Urinary bladder (tissue), 4 donors: Measurements from ENCODE around the gene UGCG. TPM values are rescaled to one million over a fixed set of nuclear protein-coding genes. Genes with fewer than 3 reads are reported as not detected.
"Not testable (repeated sequence)": the region's sequence is repeated elsewhere in the genome, so short reads cannot be mapped to it uniquely, and the experiment has no call there.

Experiments
- DNase-seq: peaks from one replicate; pipeline ENCODE4 v3.0.0-alpha.2; 2015; ENCODE audit errors: extremely low spot score
- H3K27ac ChIP-seq: one replicate; pipeline ENCODE4 v1.5.1; 2013; ENCODE audit warnings: low read depth, mild to moderate bottlenecking, moderate library complexity
- H3K36me3 ChIP-seq: one replicate; pipeline ENCODE4 v1.6.1; 2013; ENCODE audit warnings: mild to moderate bottlenecking, moderate library complexity; ENCODE audit not compliant: insufficient read depth
- H3K4me1 ChIP-seq: one replicate; pipeline ENCODE4 v1.6.1; 2013; ENCODE audit warnings: mild to moderate bottlenecking, moderate library complexity; ENCODE audit not compliant: insufficient read depth
- H3K4me3 ChIP-seq: one replicate; pipeline ENCODE4 v1.5.1; 2013; ENCODE audit warnings: low read depth, low read length
- WGBS: extraction: QIAGEN DNeasy Blood & Tissue Kit; methylation state at CpG from one replicate; pipeline ENCODE4 v1.1.7; 2013; 5-methylcytosine and 5-hydroxymethylcytosine counted together
- polyA plus RNA-seq: library from polyadenylated mRNA; stranded (reverse); fragments of 200-250 nt; gene quantifications from one replicate; pipeline ENCODE4 v1.2.3, GENCODE V29; 2013
- total RNA-seq: library from RNA; depleted of rRNA; stranded (reverse); fragments of >200 nt; gene quantifications from one replicate; pipeline ENCODE4 v1.2.3, GENCODE V29; 2014
- donor health status: healthy with polysubstance abuse.
- donor health status: healthy.

UGCG gene
- total and polyA plus RNA-seq, 2 donors = 17.8 to 79.2 TPM

DNA sequence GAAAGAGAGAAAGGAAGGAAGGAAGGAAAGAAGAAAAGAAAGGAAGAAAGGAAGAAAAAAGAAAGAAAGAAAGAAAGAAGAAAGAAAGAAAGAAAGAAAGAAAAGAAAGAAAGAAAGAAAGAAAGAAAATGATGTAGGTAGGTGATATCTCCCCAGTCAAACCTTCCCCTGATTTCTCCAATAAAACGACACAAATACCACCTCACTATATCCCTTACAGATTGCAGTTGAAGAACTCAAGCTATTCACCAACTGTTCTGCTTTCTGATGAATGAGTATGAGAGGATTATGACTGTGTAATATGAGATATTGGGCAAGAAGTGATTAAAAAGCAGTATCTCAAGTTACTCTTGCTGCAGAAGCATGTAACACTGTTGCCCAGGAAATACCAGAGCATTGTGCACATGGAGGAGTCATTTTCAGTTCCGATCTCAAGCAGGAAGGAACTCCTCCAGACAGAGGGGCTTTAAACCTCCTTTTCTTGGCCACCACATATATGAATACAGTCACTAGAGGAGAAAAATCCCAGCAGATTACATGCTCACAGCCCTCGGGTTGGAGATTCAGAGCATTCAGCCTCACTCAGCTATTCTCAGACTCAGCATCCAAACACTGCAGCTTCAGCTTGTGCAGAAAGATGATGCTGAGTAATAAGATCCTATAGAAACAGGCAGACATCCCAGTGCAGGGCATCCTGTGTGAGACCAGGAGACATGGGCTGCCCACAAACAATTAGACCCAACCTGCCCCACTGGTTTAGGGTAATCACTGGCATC, 61.4 kb downstream of the UGCG start:
- Histone ChIP-seq H3K4me1 (no peaks in the 10 kb centered on the region), H3K27ac (no peak overlapping the region), H3K4me3 (no peak overlapping the region), H3K36me3 (no peaks in the 10 kb centered on the region)
- 7% methylated on average over 3 of the region's 3 CpGs for WGBS
- peak; percentile 20 for DNase-seq

GRCh38 chr9:111959468-111960359, 63.1 kb downstream of the UGCG start:
- Histone ChIP-seq H3K36me3 (no peaks in the 10 kb centered on the region), H3K27ac (no peak overlapping the region), H3K4me1 (no peaks in the 10 kb centered on the region), H3K4me3 (no peak overlapping the region)
- WGBS = 82% methylated on average over 7 of the region's 7 CpGs
- no peak for DNase-seq

- WGBS = 82% methylated on average over 4 of the region's 4 CpGs
- DNase-seq, H3K27ac ChIP-seq, H3K4me3 ChIP-seq, H3K4me1 ChIP-seq, H3K36me3 ChIP-seq: not testable (repeated sequence)
Observed at GRCh38 chr9:111960485-111960884, 63.9 kb downstream of the UGCG start.

DNA sequence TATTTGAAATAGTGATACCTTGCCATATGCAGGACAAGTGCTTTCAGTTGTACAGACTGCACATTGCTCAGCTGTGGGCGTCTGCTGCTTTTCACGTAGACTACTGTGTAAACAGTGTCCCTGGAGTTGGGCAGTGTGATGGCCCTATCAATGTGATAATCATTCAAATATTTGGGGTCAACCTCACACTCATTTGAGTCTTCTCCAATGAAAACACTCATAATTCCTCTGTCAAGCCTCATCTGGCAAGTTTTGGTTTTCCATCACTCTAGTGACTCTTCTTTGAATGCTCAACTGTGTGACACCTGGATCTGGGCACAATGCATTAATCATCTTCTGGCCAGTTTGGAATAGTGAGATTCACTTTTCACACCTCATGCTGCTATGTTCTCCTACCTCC, 64.4 kb downstream of the UGCG start:
- Histone ChIP-seq H3K4me3 (no peak overlapping the region), H3K36me3 (no peaks in the 10 kb centered on the region), H3K27ac (no peak overlapping the region), H3K4me1 (no peaks in the 10 kb centered on the region)
- 35% methylated on average over 2 of the region's 2 CpGs for WGBS
- no peak for DNase-seq

DNA sequence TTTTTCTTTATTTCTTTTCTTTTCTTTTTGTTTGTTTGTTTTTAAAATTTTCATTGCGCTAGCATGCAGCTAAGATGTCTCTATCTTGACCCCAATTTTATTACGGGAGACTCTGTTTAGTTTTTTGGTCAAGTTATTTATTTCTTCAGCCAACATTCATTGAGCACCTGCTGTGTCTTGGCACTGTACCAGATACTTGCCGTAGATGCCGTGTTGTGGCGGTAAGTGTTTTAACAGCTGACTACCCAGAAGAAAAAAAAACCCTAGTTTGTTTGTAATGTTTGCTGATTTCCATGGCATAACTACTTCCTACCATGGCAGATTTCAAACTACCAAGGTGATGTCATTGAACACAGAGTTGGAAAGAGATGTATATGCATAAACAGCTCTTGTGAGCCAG, 65.0 kb downstream of the UGCG start:
- WGBS = 48% methylated on average over 5 of the region's 5 CpGs
- DNase-seq = no peak

GRCh38 chr9:111962021-111962420, 65.4 kb downstream of the UGCG start:
- DNase-seq = no peak
- Histone ChIP-seq H3K36me3 (no peaks in the 10 kb centered on the region), H3K27ac (no peak overlapping the region), H3K4me3 (no peak overlapping the region), H3K4me1 (no peaks in the 10 kb centered on the region)
- WGBS = 79% methylated on average over 6 of the region's 6 CpGs

More for the DNA sequence above, 65.0 kb downstream of the UGCG start:
- Histone ChIP-seq H3K4me3 (no peak overlapping the region), H3K4me1 (no peaks in the 10 kb centered on the region), H3K27ac (no peak overlapping the region), H3K36me3 (no peaks in the 10 kb centered on the region)

GRCh38 chr9:111963995-111964394, 67.4 kb downstream of the UGCG start:
- DNase-seq = no peak

DNA sequence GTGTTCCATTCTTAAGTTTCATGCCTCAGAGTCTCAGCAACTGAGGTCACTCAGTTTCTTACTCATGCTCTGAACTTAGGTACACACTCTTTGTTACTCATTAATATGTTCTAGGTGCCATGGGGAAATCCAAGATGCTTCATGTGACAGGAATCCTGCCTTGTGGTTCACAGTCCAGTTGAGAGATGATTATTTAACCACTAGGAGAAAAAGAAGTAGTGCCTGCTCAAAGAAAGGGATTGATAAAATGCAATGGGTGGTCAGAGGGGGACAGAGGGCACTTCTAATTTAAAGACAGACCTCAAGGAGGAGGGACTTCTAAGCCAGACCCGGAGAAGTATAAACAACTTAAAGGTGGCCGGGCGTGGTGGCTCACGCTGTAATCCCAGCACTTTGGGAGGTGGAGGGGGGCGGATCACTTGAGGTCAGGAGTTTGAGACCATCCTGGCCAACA, 69.0 kb downstream of the UGCG start:
- Histone ChIP-seq H3K4me3 (no peak overlapping the region), H3K27ac (no peak overlapping the region)
- WGBS = 58% methylated on average over 5 of the region's 5 CpGs

More at GRCh38 chr9:111963995-111964394, 67.4 kb downstream of the UGCG start:
- no peak overlapping the region for H3K4me3 ChIP-seq
- H3K4me1 ChIP-seq = no peaks in the 10 kb centered on the region
- H3K36me3 ChIP-seq = no peaks in the 10 kb centered on the region
- 96% methylated on average over 2 of the region's 2 CpGs for WGBS
- H3K27ac ChIP-seq = no peak overlapping the region

GRCh38 chr9:111966124-111966723, 69.6 kb downstream of the UGCG start:
- no peak overlapping the region for H3K27ac ChIP-seq

More for the DNA sequence above, 69.0 kb downstream of the UGCG start:
- no peaks in the 10 kb centered on the region for H3K4me1 ChIP-seq
- H3K36me3 ChIP-seq = no peaks in the 10 kb centered on the region
- DNase-seq = no peak

DNA sequence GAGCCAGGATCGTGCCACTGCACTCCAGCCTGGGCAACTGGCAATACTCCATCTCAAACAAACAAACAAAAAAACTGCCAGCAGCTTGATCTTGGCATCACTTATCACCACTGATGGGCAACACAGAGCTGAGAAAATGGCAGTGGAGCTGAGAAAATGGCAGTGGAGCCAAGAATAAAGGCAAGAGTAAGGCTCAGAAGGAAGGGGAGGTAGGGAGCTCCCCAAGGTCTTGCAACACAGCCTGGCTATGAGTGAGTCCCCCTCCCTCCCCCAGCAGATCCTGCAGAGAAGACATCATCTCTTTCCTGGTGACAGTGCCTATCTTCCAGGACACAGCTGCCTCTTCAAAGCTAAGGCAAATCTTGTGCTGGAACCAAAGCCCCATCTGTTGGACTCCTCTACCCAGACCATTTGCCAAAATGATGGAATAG, 70.3 kb downstream of the UGCG start:
- Histone ChIP-seq H3K4me1 (no peaks in the 10 kb centered on the region), H3K27ac (no peak overlapping the region), H3K4me3 (no peak overlapping the region), H3K36me3 (no peaks in the 10 kb centered on the region)
- 90% methylated on average over 1 of the region's 1 CpG for WGBS
- no peak for DNase-seq

More at GRCh38 chr9:111966124-111966723, 69.6 kb downstream of the UGCG start:
- Histone ChIP-seq H3K36me3 (no peaks in the 10 kb centered on the region), H3K4me1 (no peaks in the 10 kb centered on the region), H3K4me3 (no peak overlapping the region)
- 96% methylated on average over 15 of the region's 15 CpGs for WGBS
- DNase-seq = no peak

DNA sequence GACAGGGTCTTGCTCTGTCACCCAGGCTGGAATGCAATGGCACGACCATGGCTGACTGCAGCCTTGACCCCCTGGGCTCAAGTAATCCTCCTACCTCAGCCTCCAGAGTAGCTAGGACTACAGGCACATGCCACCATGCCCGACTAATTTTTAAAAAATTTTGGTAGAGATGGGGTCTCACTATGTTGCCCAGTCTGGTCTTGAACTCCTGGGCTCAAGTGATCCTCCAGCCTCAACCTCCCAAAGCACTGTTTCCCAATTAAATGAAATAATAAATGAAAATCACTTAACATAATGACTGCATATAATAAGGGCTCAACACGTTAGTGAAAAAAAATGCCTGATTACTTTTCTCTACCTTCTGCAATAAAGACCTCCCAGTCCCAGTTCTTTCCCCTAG, 71.0 kb downstream of the UGCG start:
- Histone ChIP-seq H3K4me3 (no peak overlapping the region), H3K27ac (no peak overlapping the region), H3K36me3 (no peaks in the 10 kb centered on the region), H3K4me1 (no peaks in the 10 kb centered on the region)
- 95% methylated on average over 3 of the region's 3 CpGs for WGBS
- DNase-seq = no peak

GRCh38 chr9:111969061-111969460, 72.4 kb downstream of the UGCG start:
- 95% methylated on average over 5 of the region's 5 CpGs for WGBS
- Histone ChIP-seq H3K36me3 (no peaks in the 10 kb centered on the region), H3K4me3 (no peak overlapping the region), H3K4me1 (no peaks in the 10 kb centered on the region), H3K27ac (no peak overlapping the region)
- DNase-seq = no peak

DNA sequence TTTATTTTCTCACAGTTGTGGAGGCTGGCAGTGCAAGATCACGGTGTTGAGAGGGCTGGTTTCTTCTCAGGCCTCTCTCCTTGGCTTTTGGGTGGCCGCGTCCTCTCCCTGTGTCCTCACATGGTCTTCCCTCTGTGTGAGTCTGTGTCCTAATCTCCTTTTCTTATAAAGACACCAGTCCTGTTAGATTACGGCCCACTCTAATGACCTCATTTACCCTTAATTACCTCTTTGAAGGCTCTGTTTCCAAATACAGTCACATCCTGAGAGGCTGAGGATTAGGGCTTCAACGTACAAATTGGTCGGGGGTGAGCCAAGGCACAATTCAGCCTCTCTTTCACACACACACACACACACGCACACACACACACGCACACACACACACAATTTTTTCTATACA, 73.0 kb downstream of the UGCG start:
- H3K4me1 ChIP-seq = no peaks in the 10 kb centered on the region
- no peak overlapping the region for H3K4me3 ChIP-seq
- DNase-seq = no peak
- 73% methylated on average over 8 of the region's 8 CpGs for WGBS
- H3K27ac ChIP-seq = no peak overlapping the region
- H3K36me3 ChIP-seq = no peaks in the 10 kb centered on the region
